GM18519 (cell line): ENCODE data around the gene ADD1.

ENCODE experiments used
- ATAC-seq: cut with Tn5 transposase; IDR thresholded peaks from one replicate; pipeline ENCODE4 v1.9.1; 2021; ENCODE audit warnings: mild to moderate bottlenecking, moderate library complexity; ENCODE audit not compliant: unreplicated experiment, low FRiP score

ADD1 gene

DNA sequence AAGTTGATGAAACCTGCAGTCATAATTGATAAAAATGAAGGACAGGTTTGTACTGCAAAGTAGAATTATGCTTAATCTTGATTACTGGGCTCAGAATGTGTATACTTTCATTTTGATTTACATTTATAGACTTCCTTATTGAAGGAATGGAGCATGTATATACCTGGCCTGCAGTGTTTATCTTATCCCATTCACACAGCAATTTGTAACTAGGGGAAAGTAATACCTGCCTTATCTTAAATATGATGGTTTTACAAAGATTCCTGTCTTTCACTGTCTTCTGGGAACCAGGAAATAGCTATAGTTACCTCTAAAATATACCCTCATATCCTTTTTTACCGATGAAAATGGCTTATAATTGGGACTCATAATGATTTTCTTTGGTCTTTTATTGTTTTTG is 29.7 kb downstream of the ADD1 start:
- no peak for ATAC-seq

DNA sequence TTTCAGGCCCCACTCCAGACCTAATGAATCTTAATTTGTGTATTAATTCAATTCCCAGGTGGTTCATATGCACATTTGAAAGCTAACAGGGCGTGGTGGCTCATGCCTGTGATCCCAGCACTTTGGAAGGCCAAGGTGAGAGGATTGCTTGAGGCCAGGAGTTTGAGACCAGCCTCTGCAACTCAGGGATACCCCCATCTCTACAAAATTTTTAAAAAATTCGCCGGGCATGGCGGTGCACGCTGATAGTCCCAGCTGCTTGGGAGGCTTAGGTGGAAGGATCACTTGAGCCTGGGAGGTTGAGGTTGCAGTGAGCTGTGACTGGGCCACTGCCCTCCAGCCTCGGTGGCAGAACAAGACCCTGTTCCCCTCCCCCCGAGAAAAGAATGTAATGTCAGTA is 31.2 kb downstream of the ADD1 start:
- ATAC-seq: no peak

DNA sequence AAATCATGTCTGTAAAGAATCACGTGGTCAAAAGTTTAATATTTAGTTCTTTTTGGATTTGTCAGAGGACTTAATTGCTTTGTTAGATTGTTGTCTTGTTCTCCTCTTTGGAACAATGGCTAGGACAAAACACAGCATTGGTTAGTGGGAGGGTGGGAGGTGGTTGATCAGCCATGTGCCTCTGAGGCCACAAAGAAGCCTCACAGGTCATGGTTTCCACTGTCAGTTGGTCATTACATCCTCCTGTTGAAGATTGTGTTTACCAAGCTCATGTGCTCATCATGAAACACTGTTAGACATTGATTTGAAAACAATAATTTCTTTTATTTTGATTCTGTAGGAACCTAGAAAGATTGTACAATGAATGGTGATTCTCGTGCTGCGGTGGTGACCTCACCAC is 31.9 kb downstream of the ADD1 start:
- no peak for ATAC-seq

DNA sequence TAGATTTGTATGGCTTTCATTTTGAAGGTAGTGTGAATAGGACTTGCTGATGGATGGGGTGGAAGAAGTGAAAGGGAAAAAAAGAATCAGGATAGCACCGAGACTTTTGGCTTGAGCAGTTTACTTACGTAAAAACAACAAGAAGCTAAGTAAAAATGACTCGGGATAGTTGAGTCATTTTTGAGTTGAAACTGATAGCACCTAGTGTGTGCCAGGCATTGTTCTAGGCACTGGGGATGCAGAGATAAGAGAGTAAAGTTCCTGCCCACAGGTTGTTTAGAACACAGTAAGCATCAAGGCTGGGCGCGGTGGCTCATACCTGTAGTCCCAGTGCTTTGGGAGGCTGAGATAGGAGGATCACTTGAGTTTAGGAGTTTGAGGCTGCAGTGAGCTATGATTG is 34.7 kb downstream of the ADD1 start:
- ATAC-seq: no peak

DNA sequence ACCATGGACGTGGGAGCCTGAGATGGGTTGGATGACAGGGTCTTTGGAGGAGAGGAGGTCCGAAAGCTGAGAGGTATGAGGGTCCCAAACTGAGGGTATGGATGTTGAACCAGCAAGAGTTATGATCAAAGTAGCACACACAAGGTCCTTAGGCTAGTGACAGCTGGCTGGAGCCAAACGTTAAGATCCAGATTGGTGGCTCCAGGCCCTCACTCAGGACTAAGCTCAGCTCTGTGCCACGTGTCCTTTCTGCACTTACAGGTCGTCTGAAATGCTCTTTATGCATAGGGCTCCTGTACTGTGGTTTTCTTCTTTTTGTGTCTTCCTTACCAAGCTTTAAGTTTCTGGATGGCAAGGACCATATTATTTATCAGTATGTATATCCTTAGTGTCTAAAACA is 35.4 kb downstream of the ADD1 start:
- no peak for ATAC-seq

DNA sequence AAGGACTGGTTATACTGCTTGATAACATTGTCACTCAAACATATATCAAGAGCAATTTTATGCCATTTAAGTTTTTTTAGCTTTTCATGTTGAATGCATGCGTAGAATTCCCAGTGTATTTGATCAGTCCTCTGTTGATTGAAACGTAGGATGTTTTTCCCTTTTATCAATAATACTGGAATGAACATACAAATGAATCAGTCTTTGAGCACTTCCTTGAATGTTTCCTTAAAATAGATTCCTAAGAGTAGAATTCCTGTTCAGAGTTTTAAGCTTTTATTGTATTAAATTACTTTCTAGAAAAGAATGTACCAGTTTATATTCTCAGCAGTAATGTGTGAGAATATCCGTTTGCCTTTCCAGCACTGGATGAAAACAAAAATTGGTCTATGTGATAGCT is 37.8 kb downstream of the ADD1 start:
- no peak for ATAC-seq

DNA sequence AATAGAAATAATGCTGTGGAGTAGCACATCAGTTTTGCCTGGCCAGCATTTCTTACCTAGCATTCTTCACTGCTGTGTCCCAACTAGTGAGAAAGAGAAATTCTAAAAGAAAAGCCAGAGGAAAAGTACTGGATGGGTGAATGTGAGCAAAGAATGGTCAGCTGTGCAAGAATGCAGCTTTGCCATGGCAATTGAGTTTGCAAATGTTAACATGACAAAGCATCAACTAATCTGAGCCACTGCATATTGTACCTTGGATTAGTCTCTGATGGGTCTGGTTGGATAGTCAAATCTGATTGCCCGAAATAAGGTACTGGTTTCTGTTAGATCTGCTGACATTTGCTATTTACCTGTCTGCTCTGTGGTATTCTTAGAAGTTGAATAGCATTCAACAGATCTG is 38.7 kb downstream of the ADD1 start:
- no peak for ATAC-seq

DNA sequence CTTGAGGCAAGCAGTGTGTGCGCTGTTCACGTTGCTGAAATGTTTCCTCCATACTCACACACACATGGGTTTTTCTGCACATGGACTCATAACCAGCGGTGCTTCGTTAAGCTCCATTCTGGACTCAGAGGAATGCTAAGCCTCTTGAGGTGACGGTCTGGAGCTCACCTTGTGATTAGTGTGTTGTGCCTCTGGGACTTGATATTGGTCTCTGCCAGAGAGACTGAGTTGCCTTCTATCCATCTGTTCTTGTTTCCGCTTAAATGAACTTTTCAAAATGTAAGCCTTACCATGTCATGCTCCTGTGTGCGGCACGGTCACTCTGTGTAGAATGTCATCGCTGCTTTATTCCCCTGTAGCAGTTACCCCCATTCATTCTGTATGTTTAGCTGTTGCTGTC is 42.5 kb downstream of the ADD1 start:
- no peak for ATAC-seq

DNA sequence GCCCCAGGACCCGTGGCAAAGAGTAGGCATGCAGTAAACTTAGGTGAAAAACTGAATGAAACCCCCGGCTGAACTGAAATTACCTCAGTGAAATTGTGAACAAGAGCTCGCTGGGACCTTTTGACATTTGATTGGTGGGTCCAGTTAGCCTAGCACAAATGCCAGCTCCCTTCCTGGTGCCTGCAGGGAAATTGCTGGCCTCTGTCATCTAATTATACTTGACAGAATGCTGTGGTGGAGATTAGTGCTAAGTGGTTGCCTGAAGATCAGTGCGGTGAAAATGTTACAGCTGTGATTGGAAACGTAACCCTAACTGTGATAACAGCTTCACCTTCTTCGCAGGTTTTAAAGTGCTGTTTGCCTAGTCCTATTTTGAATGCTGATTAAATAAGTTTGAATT is 43.0 kb downstream of the ADD1 start:
- ATAC-seq: no peak

DNA sequence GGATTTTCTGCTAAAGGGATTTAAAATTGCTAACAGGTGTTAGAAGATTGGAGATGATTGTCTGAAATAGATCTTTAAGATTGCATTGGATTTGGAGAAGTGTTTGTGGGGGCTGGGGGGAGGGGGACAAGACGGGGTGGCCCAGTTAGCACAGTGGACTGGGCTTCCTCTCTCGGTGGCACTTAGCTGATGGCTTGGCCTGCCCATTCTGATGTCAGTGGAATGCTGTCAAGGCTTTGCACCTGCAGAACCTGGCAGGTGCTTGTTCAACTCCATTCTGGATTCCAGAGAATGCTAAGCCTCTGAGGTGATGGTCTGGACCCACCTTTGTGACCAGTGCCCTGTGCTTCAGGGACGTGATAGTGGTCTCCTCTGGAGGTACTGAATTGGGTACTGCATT is 43.7 kb downstream of the ADD1 start:
- no peak for ATAC-seq

DNA sequence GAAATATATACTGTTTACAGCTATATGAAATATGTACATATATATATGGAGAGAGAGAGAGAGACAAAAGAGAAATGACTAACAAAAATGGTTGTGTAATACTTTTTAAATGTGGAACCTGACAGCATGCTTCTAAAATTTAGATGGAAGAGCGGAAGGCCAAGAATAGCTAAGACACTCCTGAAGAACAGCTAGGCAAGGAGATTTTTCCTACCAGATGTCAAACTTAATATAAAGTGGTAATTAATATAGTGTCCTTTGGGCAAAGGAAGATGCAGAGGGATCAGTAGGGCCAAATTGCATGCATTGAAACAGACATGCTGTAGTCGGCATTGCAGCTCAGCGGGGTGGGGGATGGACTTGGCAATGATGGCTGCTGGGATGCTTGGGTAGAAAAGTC is 45.2 kb downstream of the ADD1 start:
- no peak for ATAC-seq

DNA sequence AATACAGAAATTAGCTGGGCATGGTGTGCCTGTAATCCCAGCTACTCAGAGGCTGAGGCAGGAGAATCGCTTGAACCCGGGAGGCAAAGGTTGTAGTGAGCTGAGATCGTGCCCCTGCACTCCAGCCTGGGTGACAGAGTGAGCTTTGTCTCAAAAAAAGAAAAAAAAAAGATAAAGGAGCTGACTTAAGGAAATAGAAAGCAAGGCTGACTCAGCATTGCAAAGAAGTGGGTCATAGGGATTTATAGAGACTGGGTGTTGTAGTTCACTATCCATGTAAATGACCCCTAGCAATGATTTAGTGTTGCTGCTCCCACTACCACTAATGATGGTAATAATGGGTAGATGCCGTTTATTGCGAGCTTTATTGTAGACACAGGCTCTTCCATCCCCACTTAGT is 47.6 kb downstream of the ADD1 start:
- ATAC-seq: no peak

DNA sequence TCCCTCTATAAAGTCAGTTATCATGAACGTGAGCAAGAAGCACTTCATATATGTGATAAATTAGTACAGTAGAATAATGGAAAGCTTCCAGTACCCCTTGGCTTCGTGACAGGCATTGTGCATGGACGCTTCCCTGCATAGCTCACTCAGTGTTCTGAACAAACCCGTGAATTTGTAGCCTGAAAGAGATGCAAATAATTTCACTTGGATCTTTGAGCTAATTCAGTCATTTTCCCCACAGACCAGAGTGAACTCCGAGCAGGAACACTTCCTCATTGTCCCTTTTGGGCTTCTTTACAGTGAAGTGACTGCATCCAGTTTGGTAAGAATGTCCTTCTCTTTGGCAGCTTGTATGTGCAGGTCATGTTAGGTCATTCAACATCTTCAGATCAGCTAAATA is 50.1 kb downstream of the ADD1 start:
- ATAC-seq: no peak

DNA sequence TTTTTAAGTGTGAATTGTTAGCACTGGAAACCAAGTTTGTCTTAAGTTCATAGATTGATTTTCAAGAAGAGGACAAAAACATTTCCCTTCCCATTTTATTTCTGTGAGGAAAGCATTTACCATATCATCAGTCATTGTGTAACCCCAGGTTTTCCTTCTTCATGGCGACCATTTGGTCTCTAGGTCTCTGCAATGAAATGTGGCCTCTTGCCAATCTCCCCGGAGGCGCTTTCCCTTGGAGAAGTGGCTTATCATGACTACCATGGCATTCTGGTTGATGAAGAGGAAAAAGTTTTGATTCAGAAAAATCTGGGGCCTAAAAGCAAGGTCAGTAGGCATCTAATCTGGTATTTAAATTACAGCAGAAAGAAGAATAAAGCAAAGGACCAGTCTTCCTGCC is 54.4 kb downstream of the ADD1 start:
- no peak for ATAC-seq

DNA sequence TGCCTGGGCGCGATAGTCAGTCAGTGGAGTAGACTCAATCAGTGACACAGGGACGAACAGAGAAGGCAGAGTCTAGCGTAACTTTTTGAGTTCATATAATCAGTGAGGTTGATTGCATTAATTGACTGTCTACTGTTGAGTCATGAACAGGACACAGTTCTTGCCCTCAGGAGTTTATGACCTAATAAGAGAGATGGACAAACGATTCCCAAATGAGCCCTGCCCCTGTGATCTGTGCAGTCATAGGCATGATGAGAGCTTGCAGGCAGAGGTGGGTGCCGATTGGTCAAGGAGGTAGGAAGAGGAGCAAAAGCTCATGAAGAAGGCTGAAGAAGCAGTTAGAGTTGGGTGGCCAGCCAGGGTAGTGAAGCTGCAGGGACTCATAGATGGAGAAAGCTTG is 57.1 kb downstream of the ADD1 start:
- no peak for ATAC-seq

DNA sequence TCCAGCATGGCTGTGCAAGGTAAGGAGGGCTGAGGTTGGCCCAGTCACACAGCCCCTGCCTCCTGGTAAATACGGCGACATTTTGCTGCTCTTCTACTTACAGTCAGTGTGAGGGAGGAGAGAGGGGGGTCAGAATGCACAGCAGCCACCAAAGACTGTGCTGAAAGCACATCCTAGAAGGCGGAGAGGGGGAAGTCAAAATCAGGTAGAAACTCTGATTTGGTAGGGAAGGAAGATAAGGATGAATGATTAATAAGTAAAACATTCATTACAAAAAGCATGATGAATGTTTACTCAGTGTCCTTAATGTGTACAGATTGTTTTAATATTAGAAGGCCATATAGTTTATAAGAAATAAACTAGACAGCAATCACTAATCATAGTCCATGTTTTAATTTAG is 57.5 kb downstream of the ADD1 start:
- ATAC-seq: no peak

DNA sequence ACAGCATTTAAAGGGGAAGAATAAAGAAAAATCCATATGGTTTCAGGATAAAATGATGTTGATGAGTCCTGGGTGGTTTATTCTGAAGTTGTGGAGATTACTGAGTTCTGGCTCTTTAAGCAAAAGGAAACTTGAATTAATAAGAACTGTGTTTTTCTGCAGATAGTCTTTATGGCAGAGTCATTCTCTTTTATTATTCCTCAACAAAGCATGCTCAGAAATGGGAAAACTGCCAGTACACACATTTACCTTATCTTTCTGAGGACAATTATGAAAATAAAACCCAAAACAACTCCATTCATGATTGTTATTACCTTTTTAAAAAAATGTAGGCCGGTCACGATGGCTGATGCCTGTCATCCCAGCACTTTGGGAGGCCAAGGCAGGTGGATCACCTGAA is 58.5 kb downstream of the ADD1 start:
- no peak for ATAC-seq

DNA sequence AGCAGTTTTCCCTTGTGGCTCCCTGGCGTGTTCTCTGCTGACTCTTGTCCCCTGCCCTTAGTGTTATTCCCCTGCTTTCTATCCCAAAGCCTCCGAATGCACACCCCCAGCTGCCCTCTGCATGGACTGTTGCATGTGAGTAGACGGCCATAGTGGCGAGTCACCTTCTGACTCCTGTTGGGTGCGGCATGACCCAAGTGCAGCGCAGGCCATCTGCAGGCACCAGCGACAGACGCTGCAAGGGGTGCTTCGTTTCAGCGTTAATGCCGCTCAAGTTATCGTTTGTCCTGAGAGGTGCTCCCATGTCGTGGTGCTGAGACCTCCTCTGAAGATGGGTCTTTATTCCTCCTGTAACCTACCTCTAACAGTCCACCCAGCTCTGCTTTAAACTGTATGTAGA is 61.9 kb downstream of the ADD1 start:
- no peak for ATAC-seq

DNA sequence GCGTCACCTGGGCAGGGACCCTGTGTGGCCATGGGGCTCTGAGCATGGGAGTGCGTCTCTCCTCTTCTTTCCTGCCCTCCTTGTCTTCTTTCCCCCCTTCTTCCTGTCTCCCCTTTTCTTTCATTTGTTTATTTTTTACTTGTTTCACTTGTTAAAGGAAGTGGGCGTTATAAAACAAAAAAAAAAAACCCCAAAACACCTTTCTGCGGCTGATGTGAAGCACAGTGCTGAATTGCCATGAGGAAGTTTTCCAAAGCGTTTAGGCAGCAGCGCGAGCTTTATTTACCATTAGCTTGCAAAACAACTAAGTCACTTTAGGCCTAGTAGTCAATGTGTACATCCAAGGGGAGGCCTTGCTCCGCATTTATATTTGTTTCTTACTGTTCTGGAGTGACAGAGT is 62.6 kb downstream of the ADD1 start:
- no peak for ATAC-seq

DNA sequence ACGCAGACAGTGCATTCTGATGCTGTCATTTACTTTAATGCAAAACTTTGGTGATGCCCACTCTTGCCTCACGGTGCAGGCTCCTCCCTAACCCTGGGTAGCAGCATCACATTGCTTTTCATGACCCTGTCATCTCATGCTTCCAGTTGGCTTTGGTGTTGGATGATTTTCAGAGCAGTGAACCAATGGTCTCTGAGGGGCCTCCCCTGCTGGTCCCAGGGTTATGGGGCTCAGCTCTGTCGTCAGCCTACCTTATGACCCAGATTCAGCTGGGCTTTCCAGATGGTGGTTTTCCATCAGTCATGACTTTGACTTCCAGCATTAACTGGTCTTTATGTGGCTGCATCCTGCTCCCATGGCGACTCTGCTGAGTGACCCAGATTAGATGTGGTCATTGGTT is 63.6 kb downstream of the ADD1 start:
- no peak for ATAC-seq

DNA sequence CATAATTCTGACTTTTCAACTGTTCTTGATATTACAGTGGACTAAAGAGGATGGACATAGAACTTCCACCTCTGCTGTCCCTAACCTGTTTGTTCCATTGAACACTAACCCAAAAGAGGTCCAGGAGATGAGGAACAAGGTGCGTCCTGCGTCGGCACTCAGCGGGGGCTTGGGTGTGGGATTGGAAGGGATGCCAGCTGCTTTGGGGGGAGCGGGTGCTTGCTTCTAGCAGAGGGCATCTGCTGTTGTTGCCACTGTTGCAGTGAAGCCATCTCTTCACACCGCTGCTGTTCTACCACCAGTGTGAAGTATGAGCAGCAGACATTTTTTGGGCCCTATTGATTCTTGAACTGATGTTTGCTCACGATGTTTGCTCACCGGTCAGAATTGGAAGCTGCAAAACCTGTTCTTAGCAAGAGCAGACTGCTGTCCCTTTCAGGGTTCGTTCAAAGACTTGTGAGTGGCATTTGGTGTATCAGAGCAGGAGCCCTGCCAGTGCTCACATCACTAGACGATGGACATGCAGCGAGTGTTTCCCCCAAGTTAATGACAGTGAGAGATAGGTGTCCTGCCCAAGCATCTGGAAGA is 64.2 kb downstream of the ADD1 start:
- no peak for ATAC-seq

DNA sequence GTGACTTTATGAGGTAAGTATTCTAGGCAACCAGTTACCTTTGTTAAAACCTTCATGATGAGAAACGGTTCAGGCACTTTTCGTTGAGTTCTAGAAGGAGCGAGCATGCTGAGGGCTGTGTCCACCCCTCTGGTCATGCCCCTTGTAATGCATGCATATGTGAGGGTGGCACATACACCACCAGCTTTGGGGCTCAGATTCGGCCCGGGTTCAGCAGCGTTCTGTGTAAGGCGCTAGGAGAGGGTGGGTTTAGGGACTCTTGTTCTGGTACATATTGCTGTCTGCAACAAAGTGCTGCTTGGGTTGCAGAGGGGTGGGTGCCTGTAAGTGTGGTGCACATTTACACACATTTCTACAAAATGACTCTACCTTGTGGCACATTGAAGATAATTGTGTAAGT is 65.0 kb downstream of the ADD1 start:
- ATAC-seq: no peak

DNA sequence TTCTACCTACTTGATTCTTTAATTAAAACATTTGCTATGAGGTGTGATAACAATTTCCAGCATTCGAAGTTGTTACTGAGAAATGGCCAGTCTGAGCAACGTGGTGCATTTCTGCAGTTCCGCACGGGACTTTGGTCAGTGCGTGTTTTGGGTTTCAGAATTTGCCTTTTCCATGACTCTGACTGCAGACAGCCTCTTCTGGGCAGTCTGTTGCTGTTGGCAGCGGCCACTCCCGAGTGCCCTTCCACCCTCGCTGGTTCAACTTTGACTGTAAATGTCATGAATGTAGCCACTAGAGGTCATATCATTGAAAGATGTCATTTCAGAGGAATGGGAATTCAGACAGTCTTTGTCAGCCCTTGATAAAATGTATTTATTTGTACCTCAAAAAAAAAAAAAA is 65.9 kb downstream of the ADD1 start:
- ATAC-seq: no peak
